ENCODE data around the gene RCE1.

DNA sequence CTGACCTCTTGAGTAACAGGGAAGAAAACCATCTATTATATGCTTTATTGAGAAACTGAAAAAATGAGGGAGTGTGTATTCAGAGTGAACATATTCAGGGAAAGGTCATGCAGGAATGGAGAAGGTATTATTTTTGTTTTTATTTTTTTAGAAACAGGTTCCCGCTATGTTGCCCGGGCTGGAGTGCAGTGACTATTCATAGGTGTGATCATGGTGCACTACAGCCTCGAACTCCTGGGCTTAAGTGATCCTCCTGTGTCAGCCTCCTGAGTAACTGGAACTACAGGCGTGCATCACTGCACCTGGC is 8.7 kb upstream of the RCE1 start:
- TF ChIP-seq, protein P1, sequence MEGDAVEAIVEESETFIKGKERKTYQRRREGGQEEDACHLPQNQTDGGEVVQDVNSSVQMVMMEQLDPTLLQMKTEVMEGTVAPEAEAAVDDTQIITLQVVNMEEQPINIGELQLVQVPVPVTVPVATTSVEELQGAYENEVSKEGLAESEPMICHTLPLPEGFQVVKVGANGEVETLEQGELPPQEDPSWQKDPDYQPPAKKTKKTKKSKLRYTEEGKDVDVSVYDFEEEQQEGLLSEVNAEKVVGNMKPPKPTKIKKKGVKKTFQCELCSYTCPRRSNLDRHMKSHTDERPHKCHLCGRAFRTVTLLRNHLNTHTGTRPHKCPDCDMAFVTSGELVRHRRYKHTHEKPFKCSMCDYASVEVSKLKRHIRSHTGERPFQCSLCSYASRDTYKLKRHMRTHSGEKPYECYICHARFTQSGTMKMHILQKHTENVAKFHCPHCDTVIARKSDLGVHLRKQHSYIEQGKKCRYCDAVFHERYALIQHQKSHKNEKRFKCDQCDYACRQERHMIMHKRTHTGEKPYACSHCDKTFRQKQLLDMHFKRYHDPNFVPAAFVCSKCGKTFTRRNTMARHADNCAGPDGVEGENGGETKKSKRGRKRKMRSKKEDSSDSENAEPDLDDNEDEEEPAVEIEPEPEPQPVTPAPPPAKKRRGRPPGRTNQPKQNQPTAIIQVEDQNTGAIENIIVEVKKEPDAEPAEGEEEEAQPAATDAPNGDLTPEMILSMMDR (conservative IDR thresholded peaks at IDR 0.05; ENCODE audit: low read depth, low read length), result 0 out of 2 replicates have a peak, but pooled peaks have one; percentile 9
- TF ChIP-seq EZH2 (IDR thresholded peaks at IDR 0.05; ENCODE audit: borderline replicate concordance, low read depth, low read length, poor library complexity, severe bottlenecking), result no peak

Measured in A673 (cell line).